ENCODE results near the gene NFIA. TPM values are rescaled to one million over a fixed set of nuclear protein-coding genes. Genes with fewer than 3 reads are reported as not detected.

The NFIA gene
- total and polyA plus RNA-seq, 10 of the 15 experiments (the other 5 are each of a cell fraction or from before 2014, with no cell fraction given) = 0.10 to 0.16 TPM; not detected in 8

- no peaks in the 10 kb centered on the region for H3K36me3 ChIP-seq (ENCODE audit: control insufficient read depth in 2 of 2, insufficient read depth in 2 of 2, low read length in 1 of 2)
- no peaks in the 10 kb centered on the region for H3K4me1 ChIP-seq (ENCODE audit: control insufficient read depth, insufficient read depth, low read length)
- no peak overlapping the region for H3K9ac ChIP-seq (ENCODE audit: control insufficient read depth, insufficient read depth, low read length)
- no peak overlapping the region for H3K27ac ChIP-seq (ENCODE audit: control insufficient read depth, insufficient read depth)
- no peak for TF ChIP-seq BHLHE40 (IDR thresholded peaks at IDR 0.05; ENCODE audit: borderline replicate concordance in 1 of 2, low read depth in 2 of 2, low read length in 1 of 2)
- no peak for TF ChIP-seq KAT2A (conservative IDR thresholded peaks at IDR 0.05; ENCODE audit: control insufficient read depth, low read depth, low read length)
- TF ChIP-seq IRF4 (IDR thresholded peaks at IDR 0.05; ENCODE audit: low read depth, low read length) = no peak
- no peak for TF ChIP-seq MTA2 (IDR thresholded peaks at IDR 0.05; ENCODE audit: low read depth)
- TF ChIP-seq, protein P1, sequence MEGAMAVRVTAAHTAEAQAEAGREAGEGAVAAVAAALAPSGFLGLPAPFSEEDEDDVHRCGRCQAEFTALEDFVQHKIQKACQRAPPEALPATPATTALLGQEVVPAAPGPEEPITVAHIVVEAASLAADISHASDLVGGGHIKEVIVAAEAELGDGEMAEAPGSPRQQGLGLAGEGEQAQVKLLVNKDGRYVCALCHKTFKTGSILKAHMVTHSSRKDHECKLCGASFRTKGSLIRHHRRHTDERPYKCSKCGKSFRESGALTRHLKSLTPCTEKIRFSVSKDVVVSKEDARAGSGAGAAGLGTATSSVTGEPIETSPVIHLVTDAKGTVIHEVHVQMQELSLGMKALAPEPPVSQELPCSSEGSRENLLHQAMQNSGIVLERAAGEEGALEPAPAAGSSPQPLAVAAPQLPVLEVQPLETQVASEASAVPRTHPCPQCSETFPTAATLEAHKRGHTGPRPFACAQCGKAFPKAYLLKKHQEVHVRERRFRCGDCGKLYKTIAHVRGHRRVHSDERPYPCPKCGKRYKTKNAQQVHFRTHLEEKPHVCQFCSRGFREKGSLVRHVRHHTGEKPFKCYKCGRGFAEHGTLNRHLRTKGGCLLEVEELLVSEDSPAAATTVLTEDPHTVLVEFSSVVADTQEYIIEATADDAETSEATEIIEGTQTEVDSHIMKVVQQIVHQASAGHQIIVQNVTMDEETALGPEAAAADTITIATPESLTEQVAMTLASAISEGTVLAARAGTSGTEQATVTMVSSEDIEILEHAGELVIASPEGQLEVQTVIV (IDR thresholded peaks at IDR 0.05; ENCODE audit: borderline replicate concordance, partially characterized antibody) = no peak
- TF ChIP-seq CHD2 (IDR thresholded peaks at IDR 0.05; ENCODE audit: borderline replicate concordance, low read depth, low read length) = no peak
- ATAC-seq (no peak), DNase-seq (ENCODE audit: low read depth, low spot score) (no peak), FAIRE-seq (no peak)
- H3K79me2 ChIP-seq (ENCODE audit: control insufficient read depth, insufficient read depth, low read length) = no peaks in the 10 kb centered on the region
- ChIA-PET SMC1A (ENCODE audit: uncharacterized antibody, unreplicated experiment) (no interaction called here), RAD21 (ENCODE audit: unreplicated experiment) (no interaction called here), CTCF (no interaction called here), POLR2A (no interaction called here)
- H3K4me3 ChIP-seq = no peak overlapping the region
- no peaks in the 10 kb centered on the region for H4K20me1 ChIP-seq (ENCODE audit: control insufficient read depth, insufficient read depth)
- no peak overlapping the region for H2AFZ ChIP-seq (ENCODE audit: control insufficient read depth, low read depth, low read length)
- H3K9me3 ChIP-seq (replicated peaks; ENCODE audit: control insufficient read depth, insufficient read depth, low read length) = no peaks in the 10 kb centered on the region
- in situ Hi-C loops (cut with MboI) (no loop called here), intact Hi-C loops (cut with micrococcal nuclease; ENCODE audit: unreplicated experiment) (loop anchor here (10.0 kb wide), 1 partner anchor 815 kb away; no protein-coding TSS in a partner anchor)
- H3K4me2 ChIP-seq (ENCODE audit: control insufficient read depth, insufficient read depth) = no peak overlapping the region
- BruUV-seq (replicated peaks) = no TSS peak
- H3K27me3 ChIP-seq (replicated peaks in 1 of 2; ENCODE audit: control insufficient read depth in 2 of 2, insufficient read depth in 2 of 2, low read length in 1 of 2) = peaks cover 0 to 2% of the 10 kb centered on the region in 2 experiments; a peak in 1 of 4 replicates
- 36% methylated on average over 5 of the region's 5 CpGs for WGBS (ENCODE audit: insufficient coverage, insufficient replicate concordance, low lambda C conversion rate, missing lambda C conversion rate)
Observed at GRCh38 chr1:61400131-61400770, 317.9 kb downstream of the NFIA start.

Data from GM12878 (cell line).